ENCODE results near the gene PSMB5.

DNA sequence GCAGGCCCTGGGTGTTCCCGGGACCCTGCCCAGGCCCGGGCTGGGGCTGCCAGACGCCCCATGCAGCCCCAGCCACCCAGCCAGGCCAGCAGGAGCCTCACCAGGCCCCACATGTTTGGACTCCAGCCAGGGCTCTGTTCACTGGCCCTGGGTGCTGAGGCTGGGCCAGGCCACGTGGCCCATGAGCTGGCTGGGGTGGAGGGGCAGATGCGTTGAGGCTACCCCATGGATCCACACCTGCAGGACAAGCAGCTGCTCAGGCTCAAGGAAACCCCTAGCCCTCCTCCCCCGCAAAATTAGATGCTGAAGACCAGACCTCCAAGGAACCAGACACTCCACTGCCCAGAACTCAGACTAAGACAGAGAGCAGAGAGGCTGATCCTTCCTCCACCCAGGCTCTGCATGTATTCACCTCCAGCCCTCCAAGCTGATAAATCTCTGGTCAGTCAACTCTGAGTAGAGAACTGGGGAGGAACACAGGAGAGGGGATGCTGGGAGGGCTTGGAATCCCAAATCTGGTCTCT is 21.0 kb upstream of the PSMB5 start:
- no peak for TF ChIP-seq EZH2 (IDR thresholded peaks at IDR 0.05)
- TF ChIP-seq POLR2AphosphoS5 (IDR thresholded peaks at IDR 0.05; ENCODE audit: borderline replicate concordance, low read depth, low read length), result no peak
- no peak for TF ChIP-seq FOXP2 (optimal IDR thresholded peaks at IDR 0.05; ENCODE audit: control extremely low read depth, extremely low read length, insufficient read depth)
